Measurements from ENCODE around the gene FLNB.

GRCh38 chr3:58072052-58072762, 64.0 kb downstream of the FLNB start:
- no peak for TF ChIP-seq CTCF (IDR thresholded peaks at IDR 0.05)
- no peak for TF ChIP-seq EP300 (IDR thresholded peaks at IDR 0.05; ENCODE audit: low read depth)
